Keratinocyte (primary cell): ENCODE data around the gene APOBR.
"Not testable (repeated sequence)": the region's sequence is repeated elsewhere in the genome, so short reads cannot be mapped to it uniquely, and the experiment has no call there.

Experiments used
- EZH2 ChIP-seq: IDR thresholded peaks from one replicate; pipeline ENCODE4 v1.6.1; 2012; ENCODE audit warnings: inconsistent platforms, mild to moderate bottlenecking, low read length, moderate library complexity
- TF ChIP-seq, protein P1 (sequence below), 3 experiments: IDR thresholded peaks in 1 of 3; conservative IDR thresholded peaks in 1 of 3; optimal IDR thresholded peaks in 1 of 3; 2 replicates in 2 of 3; 3 replicates in 1 of 3; pipeline versions ENCODE3 to v1.5.1; 2011; ENCODE audit warnings: low read length in 3 of 3, mild to moderate bottlenecking in 3 of 3, moderate library complexity in 2 of 3, control low read depth in 1 of 3, inconsistent platforms in 1 of 3; ENCODE audit not compliant: insufficient read depth in 2 of 3; ENCODE audit errors: extremely low read depth in 1 of 3

DNA sequence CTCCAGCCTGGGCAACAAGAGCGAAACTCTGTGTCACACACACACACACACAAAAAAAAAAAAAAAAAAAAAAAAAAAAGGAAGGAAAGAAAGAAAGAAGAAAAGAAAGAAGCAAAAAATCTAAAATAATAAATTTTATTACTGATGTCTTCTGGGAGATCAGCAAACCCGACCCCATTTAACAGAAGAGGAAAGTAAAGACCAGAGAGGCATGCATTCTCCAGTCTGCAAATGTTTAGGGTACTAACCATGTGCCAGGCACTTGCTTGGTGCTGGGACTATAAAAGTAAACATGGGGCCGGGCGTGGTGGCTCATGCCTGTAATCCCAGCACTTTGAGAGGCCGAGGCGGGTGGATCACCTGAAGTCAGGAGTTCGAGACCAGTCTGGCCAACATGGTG is 51.5 kb downstream of the APOBR start:
- not testable (repeated sequence) for TF ChIP-seq EZH2
- TF ChIP-seq, protein P1, sequence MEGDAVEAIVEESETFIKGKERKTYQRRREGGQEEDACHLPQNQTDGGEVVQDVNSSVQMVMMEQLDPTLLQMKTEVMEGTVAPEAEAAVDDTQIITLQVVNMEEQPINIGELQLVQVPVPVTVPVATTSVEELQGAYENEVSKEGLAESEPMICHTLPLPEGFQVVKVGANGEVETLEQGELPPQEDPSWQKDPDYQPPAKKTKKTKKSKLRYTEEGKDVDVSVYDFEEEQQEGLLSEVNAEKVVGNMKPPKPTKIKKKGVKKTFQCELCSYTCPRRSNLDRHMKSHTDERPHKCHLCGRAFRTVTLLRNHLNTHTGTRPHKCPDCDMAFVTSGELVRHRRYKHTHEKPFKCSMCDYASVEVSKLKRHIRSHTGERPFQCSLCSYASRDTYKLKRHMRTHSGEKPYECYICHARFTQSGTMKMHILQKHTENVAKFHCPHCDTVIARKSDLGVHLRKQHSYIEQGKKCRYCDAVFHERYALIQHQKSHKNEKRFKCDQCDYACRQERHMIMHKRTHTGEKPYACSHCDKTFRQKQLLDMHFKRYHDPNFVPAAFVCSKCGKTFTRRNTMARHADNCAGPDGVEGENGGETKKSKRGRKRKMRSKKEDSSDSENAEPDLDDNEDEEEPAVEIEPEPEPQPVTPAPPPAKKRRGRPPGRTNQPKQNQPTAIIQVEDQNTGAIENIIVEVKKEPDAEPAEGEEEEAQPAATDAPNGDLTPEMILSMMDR (optimal IDR thresholded peaks at IDR 0.05 in 1 of 3, IDR thresholded peaks at IDR 0.05 in 1 of 3, conservative IDR thresholded peaks at IDR 0.05 in 1 of 3; ENCODE audit: extremely low read depth in 1 of 3, insufficient read depth in 2 of 3, low read length in 3 of 3): not testable (repeated sequence)
